Endothelial cell (in vitro differentiated cells): ENCODE results near the gene STRN4. TPM values are rescaled to one million over a fixed set of nuclear protein-coding genes. Genes with fewer than 3 reads are reported as not detected.
A peak's percentile ranks its signal among the peaks of the same experiment; 100 is the strongest.
"Not testable (repeated sequence)": the region's sequence is repeated elsewhere in the genome, so short reads cannot be mapped to it uniquely, and the experiment has no call there.

Experiments
- DNase-seq: peaks from one replicate; pipeline ENCODE4 v3.0.0; 2021; ENCODE audit warnings: low spot score
- H3K27ac Mint-ChIP-seq: one replicate; pipeline ENCODE4 v1.8.0; 2021; ENCODE audit warnings: mixed read lengths, inconsistent platforms; ENCODE audit not compliant: unreplicated experiment
- H3K27me3 Mint-ChIP-seq: one replicate; pipeline ENCODE4 v1.8.0; 2021; ENCODE audit warnings: mild to moderate bottlenecking, moderate library complexity, mixed read lengths, inconsistent platforms; ENCODE audit not compliant: unreplicated experiment
- H3K36me3 Mint-ChIP-seq: one replicate; pipeline ENCODE4 v1.8.0; 2021; ENCODE audit warnings: mild to moderate bottlenecking, low read depth, mixed read lengths, inconsistent platforms; ENCODE audit not compliant: unreplicated experiment
- H3K4me1 Mint-ChIP-seq: one replicate; pipeline ENCODE4 v1.8.0; 2021; ENCODE audit warnings: mild to moderate bottlenecking, mixed read lengths, inconsistent platforms; ENCODE audit not compliant: unreplicated experiment
- H3K4me3 Mint-ChIP-seq: one replicate; pipeline ENCODE4 v1.8.0; 2021; ENCODE audit warnings: mild to moderate bottlenecking, mixed read lengths, inconsistent platforms; ENCODE audit not compliant: unreplicated experiment
- H3K9me3 Mint-ChIP-seq: one replicate; pipeline ENCODE4 v1.8.0; 2021; ENCODE audit warnings: mixed read lengths, inconsistent platforms; ENCODE audit not compliant: unreplicated experiment
- total RNA-seq: library from RNA; stranded (reverse); fragmentation: NEBNext Ultra II Directional; extraction: Animal tissue kit (Norgen Biotek cat#: 25700); gene quantifications from one replicate; pipeline ENCODE4 v1.2.1, GENCODE V29; 2021; ENCODE audit not compliant: unreplicated experiment
- TF ChIP-seq, protein P1 (sequence below): fragments of 200-600 bp; sonication (generic); IDR thresholded peaks from one replicate; pipeline ENCODE4 v1.5.0; 2021; ENCODE audit warnings: antibody characterized with exemption; ENCODE audit not compliant: unreplicated experiment

Gene STRN4
- total RNA-seq, 1 donor from 2014 or later, result 111 TPM

DNA sequence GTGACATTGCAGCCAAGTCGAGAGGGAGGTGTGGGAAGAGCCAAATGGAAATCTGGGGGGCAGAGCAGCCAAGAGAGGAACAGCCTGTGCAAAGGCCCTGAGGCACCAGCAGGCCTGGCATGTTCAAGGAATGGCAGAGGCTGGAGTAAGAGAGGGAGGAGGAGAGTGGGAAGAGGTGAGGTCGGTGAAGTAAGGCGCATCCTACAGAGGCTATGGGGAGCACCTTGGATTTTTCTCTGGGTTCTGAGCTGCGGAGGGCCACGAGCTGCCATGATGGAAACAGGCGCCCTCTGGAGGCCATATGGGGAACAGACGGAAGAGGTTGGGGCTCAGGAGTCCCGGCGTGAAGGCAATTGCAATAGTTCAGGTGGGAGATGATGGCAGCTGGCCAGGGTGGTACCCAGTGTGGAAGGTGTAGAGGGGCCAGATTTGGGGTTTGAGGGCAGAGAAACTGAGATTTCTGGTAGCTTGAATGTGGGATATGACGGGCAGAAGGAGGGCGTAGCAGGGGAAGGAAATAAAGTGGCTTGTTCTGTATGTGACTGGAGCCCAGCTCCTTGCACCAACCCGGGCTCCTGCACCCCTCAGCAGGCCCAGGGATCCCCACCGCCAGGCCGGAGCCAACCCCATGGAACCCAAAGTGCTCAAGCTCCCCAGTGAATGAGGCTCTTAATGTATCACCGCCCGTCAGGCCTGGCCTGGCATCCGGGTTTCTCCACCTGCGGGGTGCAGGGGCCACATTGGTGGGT lies 20.5 kb upstream of the STRN4 start:
- peak overlapping the region; percentile 2 for H3K27ac Mint-ChIP-seq

DNA sequence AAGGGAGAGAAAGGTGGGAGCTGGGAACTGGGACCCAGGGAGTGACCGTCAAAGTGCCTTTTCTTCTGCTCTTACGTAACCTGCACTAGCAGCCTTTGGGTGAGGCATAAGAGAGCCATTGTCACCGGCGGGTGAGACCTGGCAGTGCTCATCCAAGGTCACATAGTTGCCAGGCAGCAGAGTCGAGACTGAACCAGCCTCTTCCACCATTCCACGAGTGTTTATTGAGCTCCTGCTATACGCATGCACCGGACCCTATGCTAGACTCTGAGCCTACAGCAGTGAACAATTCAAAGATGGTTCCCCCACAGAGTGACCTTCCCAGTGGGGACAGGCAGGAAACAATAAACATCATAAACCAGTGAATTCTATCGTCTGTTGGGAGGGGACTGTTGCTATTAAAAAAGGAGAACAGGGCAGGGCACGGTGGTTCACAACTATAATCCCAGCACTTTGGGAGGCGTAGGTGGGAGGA lies 18.6 kb upstream of the STRN4 start:
- Mint-ChIP-seq H3K9me3 (no peaks in the 10 kb centered on the region), H3K27ac (no peak overlapping the region), H3K27me3 (peaks cover 4% of the 10 kb centered on the region), H3K4me1 (no peaks in the 10 kb centered on the region), H3K4me3 (no peak overlapping the region), H3K36me3 (no peaks in the 10 kb centered on the region)
- DNase-seq, result no peak
- TF ChIP-seq, protein P1, sequence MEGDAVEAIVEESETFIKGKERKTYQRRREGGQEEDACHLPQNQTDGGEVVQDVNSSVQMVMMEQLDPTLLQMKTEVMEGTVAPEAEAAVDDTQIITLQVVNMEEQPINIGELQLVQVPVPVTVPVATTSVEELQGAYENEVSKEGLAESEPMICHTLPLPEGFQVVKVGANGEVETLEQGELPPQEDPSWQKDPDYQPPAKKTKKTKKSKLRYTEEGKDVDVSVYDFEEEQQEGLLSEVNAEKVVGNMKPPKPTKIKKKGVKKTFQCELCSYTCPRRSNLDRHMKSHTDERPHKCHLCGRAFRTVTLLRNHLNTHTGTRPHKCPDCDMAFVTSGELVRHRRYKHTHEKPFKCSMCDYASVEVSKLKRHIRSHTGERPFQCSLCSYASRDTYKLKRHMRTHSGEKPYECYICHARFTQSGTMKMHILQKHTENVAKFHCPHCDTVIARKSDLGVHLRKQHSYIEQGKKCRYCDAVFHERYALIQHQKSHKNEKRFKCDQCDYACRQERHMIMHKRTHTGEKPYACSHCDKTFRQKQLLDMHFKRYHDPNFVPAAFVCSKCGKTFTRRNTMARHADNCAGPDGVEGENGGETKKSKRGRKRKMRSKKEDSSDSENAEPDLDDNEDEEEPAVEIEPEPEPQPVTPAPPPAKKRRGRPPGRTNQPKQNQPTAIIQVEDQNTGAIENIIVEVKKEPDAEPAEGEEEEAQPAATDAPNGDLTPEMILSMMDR, result no peak

More for the DNA sequence above, 20.5 kb upstream of the STRN4 start:
- Mint-ChIP-seq H3K4me1 (no peaks in the 10 kb centered on the region), H3K36me3 (no peaks in the 10 kb centered on the region), H3K27me3 (peaks cover 6% of the 10 kb centered on the region), H3K9me3 (no peaks in the 10 kb centered on the region), H3K4me3 (no peak overlapping the region)
- TF ChIP-seq, protein P1, result peak; percentile 69
- DNase-seq, result peak; percentile 47

DNA sequence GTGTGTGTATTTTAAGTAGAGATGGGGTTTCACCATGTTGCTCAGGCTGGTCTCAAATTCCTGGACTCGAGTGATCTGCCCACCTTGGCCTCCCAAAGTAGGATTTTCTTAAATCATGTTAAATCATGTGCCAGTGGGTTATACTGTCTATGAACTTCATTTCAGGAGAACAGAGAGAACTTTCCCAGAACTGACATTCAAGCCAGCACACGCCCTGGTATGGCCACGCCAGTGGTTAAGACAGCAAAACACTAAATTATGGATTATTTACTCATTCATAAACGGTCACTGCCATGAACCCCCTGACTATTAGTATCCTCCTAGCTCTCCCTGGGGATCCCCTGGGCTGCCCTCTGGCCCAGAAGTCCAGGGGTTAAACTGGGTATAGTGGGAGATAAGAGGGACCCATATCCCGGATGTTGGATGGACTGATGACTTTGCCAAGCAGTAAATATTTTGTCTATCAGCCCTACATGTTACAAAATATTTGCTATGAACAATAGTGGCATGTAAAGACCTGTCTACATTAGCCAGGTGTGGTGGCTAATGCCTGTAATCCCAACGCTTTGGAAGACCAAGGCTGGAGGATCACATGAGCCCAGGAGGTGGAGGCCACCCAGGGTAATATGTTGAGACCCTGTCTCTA lies 16.1 kb upstream of the STRN4 start:
- Mint-ChIP-seq H3K27ac (no peak overlapping the region), H3K4me1 (no peaks in the 10 kb centered on the region), H3K9me3 (no peaks in the 10 kb centered on the region), H3K36me3 (no peaks in the 10 kb centered on the region), H3K27me3 (peaks cover 5% of the 10 kb centered on the region), H3K4me3 (no peak overlapping the region)
- TF ChIP-seq, protein P1, result no peak
- no peak for DNase-seq

DNA sequence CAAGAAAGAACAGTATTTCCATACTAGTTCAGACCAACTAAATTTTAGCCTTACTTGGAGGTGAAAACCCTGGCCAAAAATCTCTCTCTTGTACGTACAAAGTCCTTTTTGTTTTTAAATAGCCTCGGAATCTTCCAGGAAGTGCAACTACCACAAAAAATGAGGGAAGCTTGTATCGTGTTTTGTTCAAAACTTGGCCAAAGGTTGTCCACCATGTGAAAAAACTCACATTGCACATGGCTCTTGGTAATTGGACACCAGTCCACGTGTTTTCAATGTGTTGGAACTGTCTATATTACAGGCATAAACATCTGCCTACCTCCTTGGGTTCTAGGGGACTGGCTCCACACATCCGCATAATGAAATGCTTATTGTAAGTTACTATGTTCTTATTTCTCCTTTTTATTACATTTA lies 15.2 kb upstream of the STRN4 start:
- TF ChIP-seq, protein P1, result no peak
- Mint-ChIP-seq H3K36me3 (no peaks in the 10 kb centered on the region), H3K9me3 (no peaks in the 10 kb centered on the region), H3K4me1 (no peaks in the 10 kb centered on the region), H3K27ac (no peak overlapping the region), H3K4me3 (no peak overlapping the region), H3K27me3 (peaks cover 2% of the 10 kb centered on the region)
- DNase-seq, result no peak

DNA sequence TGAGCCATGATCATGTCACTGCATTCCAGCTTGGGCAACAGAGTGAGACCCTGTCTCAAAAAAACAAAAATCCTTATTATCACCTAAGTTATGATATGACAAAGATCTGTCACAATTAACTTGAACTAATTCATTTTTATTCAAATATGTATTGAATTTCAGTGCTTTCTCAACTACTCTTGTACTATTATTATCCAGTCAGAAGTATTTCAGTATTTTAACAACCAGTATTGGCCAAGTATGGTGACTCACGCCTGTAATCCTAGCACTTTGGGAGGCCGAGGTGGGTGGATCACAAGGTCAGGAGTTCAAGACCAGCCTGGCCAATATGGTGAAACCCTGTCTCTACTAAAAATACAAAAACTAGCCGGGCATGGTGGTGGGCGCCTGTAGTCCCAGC lies 14.6 kb upstream of the STRN4 start:
- not testable (repeated sequence) for H3K4me1 Mint-ChIP-seq, H3K36me3 Mint-ChIP-seq, H3K4me3 Mint-ChIP-seq

More for the DNA sequence above, 14.6 kb upstream of the STRN4 start:
- not testable (repeated sequence) for H3K27me3 Mint-ChIP-seq, DNase-seq, H3K27ac Mint-ChIP-seq, H3K9me3 Mint-ChIP-seq
